ENCODE measurements around the gene CHCHD6. TPM values are rescaled to one million over a fixed set of nuclear protein-coding genes. Genes with fewer than 3 reads are reported as not detected.

CHCHD6 gene
- total RNA-seq, 1 experiment from 2014 or later, result 40.9 TPM

DNA sequence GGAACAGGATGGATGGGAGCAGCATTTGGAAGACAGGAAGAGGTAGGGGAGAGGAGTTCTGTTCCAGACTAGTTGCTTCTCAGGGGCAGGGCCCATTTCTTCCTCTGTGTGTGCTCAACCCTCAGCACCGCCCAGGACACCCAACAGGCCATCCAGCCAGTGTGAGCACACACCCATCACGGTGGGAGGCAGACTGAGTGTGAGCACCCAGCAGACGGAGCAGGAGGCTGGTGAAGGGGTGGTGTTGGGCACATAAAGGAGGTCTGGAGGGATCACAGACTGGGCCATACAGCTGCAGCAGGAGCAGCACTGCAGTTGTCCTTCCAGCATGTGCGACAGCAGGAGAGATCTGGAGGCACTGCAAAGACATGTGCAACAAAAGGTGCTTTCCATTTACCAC, 190.4 kb downstream of the CHCHD6 start (continued):
- TF ChIP-seq, protein P1, sequence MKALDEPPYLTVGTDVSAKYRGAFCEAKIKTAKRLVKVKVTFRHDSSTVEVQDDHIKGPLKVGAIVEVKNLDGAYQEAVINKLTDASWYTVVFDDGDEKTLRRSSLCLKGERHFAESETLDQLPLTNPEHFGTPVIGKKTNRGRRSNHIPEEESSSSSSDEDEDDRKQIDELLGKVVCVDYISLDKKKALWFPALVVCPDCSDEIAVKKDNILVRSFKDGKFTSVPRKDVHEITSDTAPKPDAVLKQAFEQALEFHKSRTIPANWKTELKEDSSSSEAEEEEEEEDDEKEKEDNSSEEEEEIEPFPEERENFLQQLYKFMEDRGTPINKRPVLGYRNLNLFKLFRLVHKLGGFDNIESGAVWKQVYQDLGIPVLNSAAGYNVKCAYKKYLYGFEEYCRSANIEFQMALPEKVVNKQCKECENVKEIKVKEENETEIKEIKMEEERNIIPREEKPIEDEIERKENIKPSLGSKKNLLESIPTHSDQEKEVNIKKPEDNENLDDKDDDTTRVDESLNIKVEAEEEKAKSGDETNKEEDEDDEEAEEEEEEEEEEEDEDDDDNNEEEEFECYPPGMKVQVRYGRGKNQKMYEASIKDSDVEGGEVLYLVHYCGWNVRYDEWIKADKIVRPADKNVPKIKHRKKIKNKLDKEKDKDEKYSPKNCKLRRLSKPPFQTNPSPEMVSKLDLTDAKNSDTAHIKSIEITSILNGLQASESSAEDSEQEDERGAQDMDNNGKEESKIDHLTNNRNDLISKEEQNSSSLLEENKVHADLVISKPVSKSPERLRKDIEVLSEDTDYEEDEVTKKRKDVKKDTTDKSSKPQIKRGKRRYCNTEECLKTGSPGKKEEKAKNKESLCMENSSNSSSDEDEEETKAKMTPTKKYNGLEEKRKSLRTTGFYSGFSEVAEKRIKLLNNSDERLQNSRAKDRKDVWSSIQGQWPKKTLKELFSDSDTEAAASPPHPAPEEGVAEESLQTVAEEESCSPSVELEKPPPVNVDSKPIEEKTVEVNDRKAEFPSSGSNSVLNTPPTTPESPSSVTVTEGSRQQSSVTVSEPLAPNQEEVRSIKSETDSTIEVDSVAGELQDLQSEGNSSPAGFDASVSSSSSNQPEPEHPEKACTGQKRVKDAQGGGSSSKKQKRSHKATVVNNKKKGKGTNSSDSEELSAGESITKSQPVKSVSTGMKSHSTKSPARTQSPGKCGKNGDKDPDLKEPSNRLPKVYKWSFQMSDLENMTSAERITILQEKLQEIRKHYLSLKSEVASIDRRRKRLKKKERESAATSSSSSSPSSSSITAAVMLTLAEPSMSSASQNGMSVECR (CRISPR knock-in tag; IDR thresholded peaks at IDR 0.05; ENCODE audit: borderline replicate concordance), result no peak
- TF ChIP-seq, protein P2, sequence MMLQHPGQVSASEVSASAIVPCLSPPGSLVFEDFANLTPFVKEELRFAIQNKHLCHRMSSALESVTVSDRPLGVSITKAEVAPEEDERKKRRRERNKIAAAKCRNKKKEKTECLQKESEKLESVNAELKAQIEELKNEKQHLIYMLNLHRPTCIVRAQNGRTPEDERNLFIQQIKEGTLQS (CRISPR knock-in tag; conservative IDR thresholded peaks at IDR 0.05), result no peak

DNA sequence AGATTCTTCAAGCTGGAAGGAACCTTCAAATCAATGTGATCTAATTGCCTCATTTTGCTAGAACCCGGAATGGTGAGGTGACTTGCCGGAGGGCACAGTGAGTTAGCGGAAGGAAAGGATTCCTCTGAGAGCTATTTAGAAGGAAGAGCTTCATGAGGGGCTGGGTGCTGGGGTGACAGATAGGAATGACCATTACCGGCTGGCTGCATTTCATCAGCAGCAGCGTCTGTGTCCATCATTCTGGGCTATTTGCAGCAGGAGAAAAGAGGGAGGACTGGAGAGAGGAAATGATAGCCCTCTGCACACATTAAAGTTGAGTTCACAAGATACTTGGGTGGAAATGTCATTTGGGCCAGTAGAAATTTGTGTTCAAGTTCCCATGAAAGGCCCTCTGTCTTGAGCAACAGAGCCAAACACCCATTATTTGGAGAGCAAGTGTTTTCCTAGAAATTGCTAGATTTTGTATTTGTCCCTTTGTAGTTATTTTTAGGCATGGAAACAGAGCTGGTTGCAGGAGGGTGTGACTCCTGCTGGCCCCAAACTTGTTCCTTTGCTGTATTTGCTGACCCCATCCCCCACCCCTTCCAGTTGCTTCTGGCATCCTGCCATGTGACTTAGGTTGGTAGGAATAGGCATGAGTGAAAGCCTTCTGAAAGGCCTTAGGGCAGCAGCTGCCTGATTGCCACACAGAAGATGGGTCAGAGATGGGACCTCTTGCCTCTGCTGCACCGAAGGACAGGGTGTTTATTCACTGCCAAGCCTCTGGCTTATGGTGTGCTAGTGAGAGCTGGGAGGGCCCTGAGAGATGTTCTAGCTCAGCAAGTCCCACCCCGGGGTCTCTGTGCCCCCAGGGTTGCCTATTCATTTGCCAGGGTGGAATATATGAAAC, 191.4 kb downstream of the CHCHD6 start:
- H3K4me1 Mint-ChIP-seq, result peaks cover 28% of the 10 kb centered on the region
- ATAC-seq, result no peak; the same call in 1 of the 2 replicates

DNA sequence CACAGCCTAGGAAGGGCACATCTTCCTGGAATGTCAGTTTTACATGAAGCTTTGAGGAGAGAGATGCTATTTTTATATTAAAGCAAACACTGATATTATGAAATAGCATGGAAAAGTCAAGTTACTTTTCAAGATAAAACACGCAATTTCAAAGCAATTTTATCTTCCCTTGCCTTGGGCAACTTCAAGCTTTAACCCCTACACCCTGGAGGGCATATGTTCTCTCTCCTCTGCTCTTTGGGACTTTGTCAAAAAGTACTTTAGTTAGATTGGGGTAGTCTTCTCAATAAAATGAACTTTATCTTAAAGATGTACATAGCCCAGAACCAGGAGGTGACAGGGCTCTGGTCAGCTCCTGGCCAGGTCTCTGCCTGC, 192.0 kb downstream of the CHCHD6 start:
- no peak for DNase-seq (ENCODE audit: low spot score)
- H3K4me1 Mint-ChIP-seq, result peaks cover 28% of the 10 kb centered on the region
- H3K36me3 Mint-ChIP-seq, result 0 out of 2 replicates have a peak, but pooled peaks cover 2% of the 10 kb centered on the region
- ChIA-PET POLR2A (no interaction called here), CTCF (no interaction called here)
- no peak for ATAC-seq
- no peak overlapping the region for H3K4me3 Mint-ChIP-seq
- no peaks in the 10 kb centered on the region for H3K27me3 Mint-ChIP-seq (ENCODE audit: low read depth)
- H3K27ac Mint-ChIP-seq, result no peak overlapping the region
- H3K9me3 Mint-ChIP-seq, result no peaks in the 10 kb centered on the region
- no peak for TF ChIP-seq FOXP1 (CRISPR knock-in tag; IDR thresholded peaks at IDR 0.05; ENCODE audit: borderline replicate concordance)
- TF ChIP-seq, protein P3, sequence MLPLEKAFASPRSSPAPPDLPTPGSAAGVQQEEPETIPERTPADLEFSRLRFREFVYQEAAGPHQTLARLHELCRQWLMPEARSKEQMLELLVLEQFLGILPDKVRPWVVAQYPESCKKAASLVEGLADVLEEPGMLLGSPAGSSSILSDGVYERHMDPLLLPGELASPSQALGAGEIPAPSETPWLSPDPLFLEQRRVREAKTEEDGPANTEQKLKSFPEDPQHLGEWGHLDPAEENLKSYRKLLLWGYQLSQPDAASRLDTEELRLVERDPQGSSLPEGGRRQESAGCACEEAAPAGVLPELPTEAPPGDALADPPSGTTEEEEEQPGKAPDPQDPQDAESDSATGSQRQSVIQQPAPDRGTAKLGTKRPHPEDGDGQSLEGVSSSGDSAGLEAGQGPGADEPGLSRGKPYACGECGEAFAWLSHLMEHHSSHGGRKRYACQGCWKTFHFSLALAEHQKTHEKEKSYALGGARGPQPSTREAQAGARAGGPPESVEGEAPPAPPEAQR (CRISPR knock-in tag; IDR thresholded peaks at IDR 0.05), result no peak
- TF ChIP-seq ETV6 (CRISPR knock-in tag; IDR thresholded peaks at IDR 0.05), result no peak
- TF ChIP-seq JAZF1 (CRISPR knock-in tag; IDR thresholded peaks at IDR 0.05), result no peak
- no peak for TF ChIP-seq FOXJ3 (CRISPR knock-in tag; IDR thresholded peaks at IDR 0.05; ENCODE audit: borderline replicate concordance)
- TF ChIP-seq ZNF232 (CRISPR knock-in tag; IDR thresholded peaks at IDR 0.05), result no peak
- TF ChIP-seq, protein P4, sequence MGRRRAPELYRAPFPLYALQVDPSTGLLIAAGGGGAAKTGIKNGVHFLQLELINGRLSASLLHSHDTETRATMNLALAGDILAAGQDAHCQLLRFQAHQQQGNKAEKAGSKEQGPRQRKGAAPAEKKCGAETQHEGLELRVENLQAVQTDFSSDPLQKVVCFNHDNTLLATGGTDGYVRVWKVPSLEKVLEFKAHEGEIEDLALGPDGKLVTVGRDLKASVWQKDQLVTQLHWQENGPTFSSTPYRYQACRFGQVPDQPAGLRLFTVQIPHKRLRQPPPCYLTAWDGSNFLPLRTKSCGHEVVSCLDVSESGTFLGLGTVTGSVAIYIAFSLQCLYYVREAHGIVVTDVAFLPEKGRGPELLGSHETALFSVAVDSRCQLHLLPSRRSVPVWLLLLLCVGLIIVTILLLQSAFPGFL (CRISPR knock-in tag; IDR thresholded peaks at IDR 0.05; ENCODE audit: borderline replicate concordance), result no peak
- TF ChIP-seq, protein P5, sequence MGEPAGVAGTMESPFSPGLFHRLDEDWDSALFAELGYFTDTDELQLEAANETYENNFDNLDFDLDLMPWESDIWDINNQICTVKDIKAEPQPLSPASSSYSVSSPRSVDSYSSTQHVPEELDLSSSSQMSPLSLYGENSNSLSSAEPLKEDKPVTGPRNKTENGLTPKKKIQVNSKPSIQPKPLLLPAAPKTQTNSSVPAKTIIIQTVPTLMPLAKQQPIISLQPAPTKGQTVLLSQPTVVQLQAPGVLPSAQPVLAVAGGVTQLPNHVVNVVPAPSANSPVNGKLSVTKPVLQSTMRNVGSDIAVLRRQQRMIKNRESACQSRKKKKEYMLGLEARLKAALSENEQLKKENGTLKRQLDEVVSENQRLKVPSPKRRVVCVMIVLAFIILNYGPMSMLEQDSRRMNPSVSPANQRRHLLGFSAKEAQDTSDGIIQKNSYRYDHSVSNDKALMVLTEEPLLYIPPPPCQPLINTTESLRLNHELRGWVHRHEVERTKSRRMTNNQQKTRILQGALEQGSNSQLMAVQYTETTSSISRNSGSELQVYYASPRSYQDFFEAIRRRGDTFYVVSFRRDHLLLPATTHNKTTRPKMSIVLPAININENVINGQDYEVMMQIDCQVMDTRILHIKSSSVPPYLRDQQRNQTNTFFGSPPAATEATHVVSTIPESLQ (CRISPR knock-in tag; IDR thresholded peaks at IDR 0.05), result no peak
- TF ChIP-seq SP1 (CRISPR knock-in tag; conservative IDR thresholded peaks at IDR 0.05), result no peak
- TF ChIP-seq TEAD1 (CRISPR knock-in tag; IDR thresholded peaks at IDR 0.05), result no peak
- TF ChIP-seq ZBTB21 (CRISPR knock-in tag; IDR thresholded peaks at IDR 0.05; ENCODE audit: borderline replicate concordance), result no peak

More for the DNA sequence above, 191.4 kb downstream of the CHCHD6 start:
- H3K9me3 Mint-ChIP-seq, result no peaks in the 10 kb centered on the region
- 0 out of 2 replicates have a peak, but pooled peaks cover 2% of the 10 kb centered on the region for H3K36me3 Mint-ChIP-seq
- H3K27ac Mint-ChIP-seq, result 0 out of 2 replicates have a peak overlapping the region, but pooled peaks have one; percentile 51
- ChIA-PET CTCF (interaction anchor here (1.0 kb wide), 2 partner anchors 17 to 78 kb away, joined by 3 read pairs; no protein-coding TSS in a partner anchor), POLR2A (no interaction called here)
- H3K27me3 Mint-ChIP-seq (ENCODE audit: low read depth), result no peaks in the 10 kb centered on the region
- no peak for DNase-seq (ENCODE audit: low spot score)
- TF ChIP-seq, protein P6, sequence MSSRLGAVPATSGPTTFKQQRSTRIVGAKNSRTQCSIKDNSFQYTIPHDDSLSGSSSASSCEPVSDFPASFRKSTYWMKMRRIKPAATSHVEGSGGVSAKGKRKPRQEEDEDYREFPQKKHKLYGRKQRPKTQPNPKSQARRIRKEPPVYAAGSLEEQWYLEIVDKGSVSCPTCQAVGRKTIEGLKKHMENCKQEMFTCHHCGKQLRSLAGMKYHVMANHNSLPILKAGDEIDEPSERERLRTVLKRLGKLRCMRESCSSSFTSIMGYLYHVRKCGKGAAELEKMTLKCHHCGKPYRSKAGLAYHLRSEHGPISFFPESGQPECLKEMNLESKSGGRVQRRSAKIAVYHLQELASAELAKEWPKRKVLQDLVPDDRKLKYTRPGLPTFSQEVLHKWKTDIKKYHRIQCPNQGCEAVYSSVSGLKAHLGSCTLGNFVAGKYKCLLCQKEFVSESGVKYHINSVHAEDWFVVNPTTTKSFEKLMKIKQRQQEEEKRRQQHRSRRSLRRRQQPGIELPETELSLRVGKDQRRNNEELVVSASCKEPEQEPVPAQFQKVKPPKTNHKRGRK (CRISPR knock-in tag; IDR thresholded peaks at IDR 0.05; ENCODE audit: borderline replicate concordance), result no peak
- TF ChIP-seq ZBTB21 (CRISPR knock-in tag; IDR thresholded peaks at IDR 0.05; ENCODE audit: borderline replicate concordance) (no peak), TEAD1 (CRISPR knock-in tag; IDR thresholded peaks at IDR 0.05) (no peak), CBFB (CRISPR knock-in tag; IDR thresholded peaks at IDR 0.05; ENCODE audit: low read depth) (no peak), GTF2I (CRISPR knock-in tag; conservative IDR thresholded peaks at IDR 0.05) (no peak), JUN (CRISPR knock-in tag; IDR thresholded peaks at IDR 0.05) (no peak), CREB1 (CRISPR knock-in tag; IDR thresholded peaks at IDR 0.05) (no peak), IRF2 (CRISPR knock-in tag; IDR thresholded peaks at IDR 0.05; ENCODE audit: borderline replicate concordance, low read depth) (no peak), ZNF263 (CRISPR knock-in tag; IDR thresholded peaks at IDR 0.05; ENCODE audit: low read depth) (no peak)
- TF ChIP-seq, protein P7, sequence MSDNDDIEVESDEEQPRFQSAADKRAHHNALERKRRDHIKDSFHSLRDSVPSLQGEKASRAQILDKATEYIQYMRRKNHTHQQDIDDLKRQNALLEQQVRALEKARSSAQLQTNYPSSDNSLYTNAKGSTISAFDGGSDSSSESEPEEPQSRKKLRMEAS (CRISPR knock-in tag; IDR thresholded peaks at IDR 0.05), result no peak
- TF ChIP-seq, protein P8, sequence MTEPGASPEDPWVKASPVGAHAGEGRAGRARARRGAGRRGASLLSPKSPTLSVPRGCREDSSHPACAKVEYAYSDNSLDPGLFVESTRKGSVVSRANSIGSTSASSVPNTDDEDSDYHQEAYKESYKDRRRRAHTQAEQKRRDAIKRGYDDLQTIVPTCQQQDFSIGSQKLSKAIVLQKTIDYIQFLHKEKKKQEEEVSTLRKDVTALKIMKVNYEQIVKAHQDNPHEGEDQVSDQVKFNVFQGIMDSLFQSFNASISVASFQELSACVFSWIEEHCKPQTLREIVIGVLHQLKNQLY (CRISPR knock-in tag; IDR thresholded peaks at IDR 0.05), result no peak
- H3K4me3 Mint-ChIP-seq, result no peak overlapping the region

Data from WTC11 (cell line).